Tibial nerve (tissue), 4 donors: ENCODE measurements around the gene UMOD.

Experiments
- EP300 ChIP-seq, 2 donors: sonication (generic); formaldehyde crosslinking; IDR thresholded peaks; one replicate each; pipeline ENCODE4 v1.6.1; 2017; ENCODE audit warnings: antibody characterized with exemption in 2 of 2, mild to moderate bottlenecking in 1 of 2
- POLR2A ChIP-seq, 2 donors: fragments of 450-650 bp; IDR thresholded peaks; one replicate each; pipeline ENCODE4 v1.6.1; 2017; ENCODE audit warnings: antibody characterized with exemption in 2 of 2, mild to moderate bottlenecking in 2 of 2, moderate library complexity in 2 of 2
- TF ChIP-seq, protein P1 (sequence below), 5 experiments: fragments of 200-600 bp in 3 of 5; fragments of 450-650 bp in 2 of 5; sonication (generic) in 3 of 5; IDR thresholded peaks; one replicate each; pipeline ENCODE4 v1.5.1; 2016 to 2019; ENCODE audit warnings: antibody characterized with exemption in 5 of 5, mild to moderate bottlenecking in 3 of 5, moderate library complexity in 2 of 5

DNA sequence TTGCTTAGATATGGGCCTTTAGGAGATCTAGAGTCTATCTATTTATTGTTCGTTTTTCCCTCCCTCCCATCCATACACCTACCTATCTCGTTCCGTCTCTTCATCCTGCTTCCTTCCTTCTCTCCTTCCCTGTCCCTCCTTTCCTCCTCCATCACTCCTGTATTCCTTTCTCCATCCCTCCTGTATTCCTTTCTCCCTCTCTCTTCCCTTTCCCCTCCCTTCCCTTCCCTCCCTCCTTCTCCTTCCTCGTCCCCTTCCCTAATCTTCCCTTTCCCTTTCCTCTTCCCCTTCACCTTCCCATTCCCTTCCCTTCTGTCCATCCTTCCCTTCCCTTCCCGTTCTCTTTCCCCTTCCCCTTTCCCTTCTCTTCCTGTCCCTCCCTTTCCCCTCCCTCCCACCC is 35.8 kb downstream of the UMOD start:
- TF ChIP-seq POLR2A (IDR thresholded peaks at IDR 0.05) (no peak), EP300 (IDR thresholded peaks at IDR 0.05) (no peak)
- TF ChIP-seq, protein P1, sequence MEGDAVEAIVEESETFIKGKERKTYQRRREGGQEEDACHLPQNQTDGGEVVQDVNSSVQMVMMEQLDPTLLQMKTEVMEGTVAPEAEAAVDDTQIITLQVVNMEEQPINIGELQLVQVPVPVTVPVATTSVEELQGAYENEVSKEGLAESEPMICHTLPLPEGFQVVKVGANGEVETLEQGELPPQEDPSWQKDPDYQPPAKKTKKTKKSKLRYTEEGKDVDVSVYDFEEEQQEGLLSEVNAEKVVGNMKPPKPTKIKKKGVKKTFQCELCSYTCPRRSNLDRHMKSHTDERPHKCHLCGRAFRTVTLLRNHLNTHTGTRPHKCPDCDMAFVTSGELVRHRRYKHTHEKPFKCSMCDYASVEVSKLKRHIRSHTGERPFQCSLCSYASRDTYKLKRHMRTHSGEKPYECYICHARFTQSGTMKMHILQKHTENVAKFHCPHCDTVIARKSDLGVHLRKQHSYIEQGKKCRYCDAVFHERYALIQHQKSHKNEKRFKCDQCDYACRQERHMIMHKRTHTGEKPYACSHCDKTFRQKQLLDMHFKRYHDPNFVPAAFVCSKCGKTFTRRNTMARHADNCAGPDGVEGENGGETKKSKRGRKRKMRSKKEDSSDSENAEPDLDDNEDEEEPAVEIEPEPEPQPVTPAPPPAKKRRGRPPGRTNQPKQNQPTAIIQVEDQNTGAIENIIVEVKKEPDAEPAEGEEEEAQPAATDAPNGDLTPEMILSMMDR (IDR thresholded peaks at IDR 0.05), result no peak
